Bronchus fibroblast of lung (primary cell): ENCODE measurements around the gene NRN1. TPM values are rescaled to one million over a fixed set of nuclear protein-coding genes. Genes with fewer than 3 reads are reported as not detected.

Experiments
- total RNA-seq: library from RNA; depleted of rRNA; stranded (reverse); fragments of >200 nt; gene quantifications from 2 replicates; pipeline ENCODE4 v1.2.3, GENCODE V29; 2015

NRN1 gene, protein sequence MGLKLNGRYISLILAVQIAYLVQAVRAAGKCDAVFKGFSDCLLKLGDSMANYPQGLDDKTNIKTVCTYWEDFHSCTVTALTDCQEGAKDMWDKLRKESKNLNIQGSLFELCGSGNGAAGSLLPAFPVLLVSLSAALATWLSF
- not detected in 2 replicates for total RNA-seq

DNA sequence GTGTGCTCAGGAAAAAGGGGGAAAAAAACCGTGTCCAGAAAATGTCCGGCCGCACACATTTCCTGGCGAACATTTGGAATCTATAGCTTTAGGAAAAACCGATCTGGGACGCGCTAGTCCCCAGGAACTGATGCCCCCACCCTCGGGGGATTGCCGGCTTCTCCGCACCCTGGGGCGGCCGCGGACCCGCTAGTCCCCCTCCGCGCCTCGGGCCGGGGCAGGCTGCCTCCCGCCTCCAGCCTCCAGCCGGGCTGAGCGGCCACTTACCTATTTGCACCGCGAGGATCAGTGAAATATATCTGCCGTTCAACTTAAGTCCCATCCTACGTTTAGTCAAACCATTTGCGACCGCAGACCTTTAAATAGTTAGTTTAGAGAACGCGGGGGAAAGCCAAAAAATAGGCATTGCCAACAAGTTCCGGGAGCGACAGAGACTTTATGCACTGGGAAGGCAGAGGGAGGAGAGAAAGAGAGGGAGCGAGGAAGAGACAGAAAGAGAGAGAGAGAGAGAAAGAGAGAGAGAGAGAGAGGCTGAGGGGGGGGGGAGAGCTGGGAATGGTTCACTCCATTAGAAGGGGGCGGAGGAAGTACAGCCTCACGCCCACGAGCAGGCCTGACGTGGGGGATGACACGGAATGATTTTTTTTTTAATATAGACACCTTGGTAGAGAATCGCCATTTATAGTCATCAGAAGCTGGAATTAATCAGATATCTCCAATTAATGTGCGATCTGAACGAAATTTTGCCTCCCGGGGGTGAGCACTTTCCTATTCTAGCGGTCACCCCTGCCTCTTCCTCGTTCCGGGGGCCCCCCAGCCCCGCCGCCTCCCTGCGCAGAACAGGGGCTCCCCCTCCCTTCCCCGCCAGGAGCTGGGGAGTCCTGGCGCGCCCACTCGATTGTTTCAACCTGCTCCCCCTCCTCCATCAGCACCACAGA, at the start of gene NRN1:
TSS of gene NRN1 (minus strand) at position 498 of the 938 bp plus-strand sequence. CDS start at position 322, 176 bp downstream.

